GM12878 (cell line): ENCODE data around the gene SNCG. TPM values are rescaled to one million over a fixed set of nuclear protein-coding genes. Genes with fewer than 3 reads are reported as not detected.

Experiments used
- ATAC-seq: fragments of 200-7000 bp; cut with Tn5 transposase; 3 replicates; pipeline ENCODE4 v1.9.1; 2020; ENCODE audit warnings: mild to moderate bottlenecking, moderate library complexity
- BruUV-seq: library from RNA; stranded (reverse); fragments of 400-500 nt; replicated peaks from 2 replicates; lab custom pipeline; 2021; lab: Mats Ljungman, UMichigan
- CTCF ChIA-PET: fragments of 300-600 bp; sonication (Branson Sonifier 250); formaldehyde crosslinking; extraction: SDS; loops from one replicate; lab custom pipeline; 2021; ENCODE audit warnings: inconsistent platforms; lab: Yijun Ruan, JAX
- POLR2A ChIA-PET: fragments of 350-600 bp; formaldehyde crosslinking; extraction: SDS; loops from one replicate; lab custom pipeline; 2021; ENCODE audit warnings: inconsistent platforms; lab: Charles Lee
- RAD21 ChIA-PET: fragments of 300-600 bp; sonication (Branson Sonifier 250); formaldehyde crosslinking; loops from one replicate; lab custom pipeline; 2023; ENCODE audit warnings: antibody characterized with exemption; ENCODE audit not compliant: unreplicated experiment; lab: Charles Lee
- SMC1A ChIA-PET: fragments of 300-600 bp; sonication (Branson Sonifier 250); formaldehyde crosslinking; loops from one replicate; lab custom pipeline; 2023; ENCODE audit not compliant: unreplicated experiment, uncharacterized antibody; lab: Charles Lee
- DNase-seq: peaks from one replicate; pipeline ENCODE4 v3.0.0-alpha.2; 2011; ENCODE audit warnings: low read depth, low spot score
- FAIRE-seq: peaks from 3 replicates; lab custom pipeline; 2011; peaks lifted over from hg19 to GRCh38; lab: Jason Lieb, UNC
- H2AFZ ChIP-seq: 2 replicates; pipeline ENCODE4 v1.6.0; 2011; ENCODE audit warnings: low read depth, low read length, control low read depth; ENCODE audit not compliant: control insufficient read depth
- H3K27ac ChIP-seq: 2 replicates; pipeline ENCODE4 v1.5.1; 2011; ENCODE audit warnings: control low read depth; ENCODE audit not compliant: control insufficient read depth, insufficient read depth
- H3K27me3 ChIP-seq, 2 experiments: replicated peaks in 1 of 2; 2 replicates each; pipeline versions ENCODE4 v1.6.0 to v1.6.1; 2011; ENCODE audit warnings: low read length in 1 of 2; ENCODE audit not compliant: control insufficient read depth in 2 of 2, insufficient read depth in 2 of 2
- H3K36me3 ChIP-seq, 2 experiments: 2 replicates each; pipeline ENCODE4 v1.5.1; 2011; ENCODE audit warnings: low read length in 1 of 2; ENCODE audit not compliant: control insufficient read depth in 2 of 2, insufficient read depth in 2 of 2
- H3K4me1 ChIP-seq: 2 replicates; pipeline ENCODE4 v1.6.1; 2011; ENCODE audit warnings: mild to moderate bottlenecking, low read length, moderate library complexity, mixed read lengths; ENCODE audit not compliant: control insufficient read depth, insufficient read depth
- H3K4me2 ChIP-seq: 2 replicates; pipeline ENCODE4 v1.6.0; 2011; ENCODE audit warnings: control low read depth; ENCODE audit not compliant: control insufficient read depth, insufficient read depth
- H3K4me3 ChIP-seq: fragments of 200-600 bp; sonication (generic); 2 replicates; pipeline ENCODE4 v1.5.1; 2016
- H3K79me2 ChIP-seq: 2 replicates; pipeline ENCODE4 v1.6.0; 2011; ENCODE audit warnings: low read length; ENCODE audit not compliant: control insufficient read depth, insufficient read depth
- H3K9ac ChIP-seq: 2 replicates; pipeline ENCODE4 v1.8.0; 2011; ENCODE audit warnings: low read length, control low read depth, mixed read lengths; ENCODE audit not compliant: control insufficient read depth, insufficient read depth
- H3K9me3 ChIP-seq: replicated peaks from 3 replicates; pipeline ENCODE4 v1.5.1; 2011; ENCODE audit warnings: mild to moderate bottlenecking, low read length; ENCODE audit not compliant: control insufficient read depth, insufficient read depth
- H4K20me1 ChIP-seq: 2 replicates; pipeline ENCODE4 v1.6.0; 2011; ENCODE audit not compliant: control insufficient read depth, insufficient read depth
- ATF7 ChIP-seq: fragments of 450-650 bp; IDR thresholded peaks from 2 replicates; pipeline ENCODE4 v1.6.1; 2016; ENCODE audit warnings: low read depth, mild to moderate bottlenecking
- BMI1 ChIP-seq: fragments of 450-650 bp; IDR thresholded peaks from 2 replicates; pipeline ENCODE4 v1.6.1; 2016; ENCODE audit warnings: mild to moderate bottlenecking, moderate library complexity, borderline replicate concordance
- BRCA1 ChIP-seq: IDR thresholded peaks from 2 replicates; pipeline ENCODE4 v1.6.1; 2011; ENCODE audit warnings: low read depth, low read length, improper control_type of control experiment
- EED ChIP-seq: sonication (generic); IDR thresholded peaks from 2 replicates; pipeline ENCODE4 v1.6.1; 2016; ENCODE audit warnings: antibody characterized with exemption, low read depth
- FOXM1 ChIP-seq: IDR thresholded peaks from 2 replicates; pipeline ENCODE4 v1.6.1; 2012; ENCODE audit warnings: low read depth, mild to moderate bottlenecking, inconsistent platforms, low read length, moderate library complexity
- HCFC1 ChIP-seq: fragments of 150-350 bp; IDR thresholded peaks from 2 replicates; pipeline ENCODE4 v1.6.1; 2014; ENCODE audit warnings: low read length
- HDAC6 ChIP-seq: fragments of 200-600 bp; sonication (generic); IDR thresholded peaks from one replicate; pipeline ENCODE4 v1.8.0; 2017; ENCODE audit warnings: antibody characterized with exemption; ENCODE audit not compliant: unreplicated experiment
- IKZF1 ChIP-seq: fragments of 450-650 bp; conservative IDR thresholded peaks from 2 replicates; pipeline ENCODE4 v1.6.1; 2017; ENCODE audit warnings: antibody characterized with exemption, mild to moderate bottlenecking
- JUND ChIP-seq: IDR thresholded peaks from 2 replicates; pipeline ENCODE4 v1.6.1; 2012; ENCODE audit warnings: low read depth, mild to moderate bottlenecking, low read length, improper control_type of control experiment, moderate library complexity
- KDM1A ChIP-seq: fragments of 200-600 bp; sonication (generic); IDR thresholded peaks from 2 replicates; pipeline ENCODE4 v1.6.1; 2016; ENCODE audit warnings: borderline replicate concordance
- NFIC ChIP-seq: IDR thresholded peaks from 2 replicates; pipeline ENCODE4 v1.6.1; 2012; ENCODE audit warnings: low read depth, mild to moderate bottlenecking, inconsistent platforms, low read length, moderate library complexity
- PAX5 ChIP-seq: IDR thresholded peaks from 2 replicates; pipeline ENCODE4 v1.6.1; 2011; ENCODE audit warnings: low read depth, low read length, borderline replicate concordance
- RAD51 ChIP-seq: fragments of 450-650 bp; IDR thresholded peaks from 2 replicates; pipeline ENCODE4 v1.6.1; 2016; ENCODE audit warnings: moderate library complexity, mild to moderate bottlenecking, inconsistent platforms
- SPI1 ChIP-seq: IDR thresholded peaks from 2 replicates; pipeline ENCODE4 v1.6.1; 2011; ENCODE audit warnings: low read depth, mild to moderate bottlenecking, low read length, moderate library complexity, borderline replicate concordance; ENCODE audit not compliant: insufficient read depth
- SUZ12 ChIP-seq: fragments of 200-600 bp; sonication (generic); IDR thresholded peaks from one replicate; pipeline ENCODE4 v1.6.1; 2018; ENCODE audit warnings: antibody characterized with exemption, mild to moderate bottlenecking; ENCODE audit not compliant: unreplicated experiment
- TBL1XR1 ChIP-seq: IDR thresholded peaks from 2 replicates; pipeline ENCODE4 v1.6.1; 2012; ENCODE audit warnings: low read depth, low read length, improper control_type of control experiment
- ZBED1 ChIP-seq: IDR thresholded peaks from 2 replicates; pipeline ENCODE4 v1.6.1; 2016; ENCODE audit warnings: borderline replicate concordance
- in situ Hi-C: fragments of 300-500 bp; cut with MboI; formaldehyde crosslinking; loops from 9 replicates; pipeline ENCODE4 v1.14.3; 2018; ENCODE audit warnings: mixed read lengths
- intact Hi-C: fragments of 100-400 bp; cut with micrococcal nuclease; formaldehyde crosslinking; loops from one replicate; pipeline ENCODE4 v1.14.2; 2022; ENCODE audit not compliant: unreplicated experiment
- polyA plus RNA-seq, 11 experiments: library from polyadenylated mRNA; depleted of rRNA in 4 of 11; unstranded in 6 of 11; stranded (reverse) in 5 of 11; fragments of >200 nt; fragmentation: Nextera tagmentation in 4 of 11; fragmentation: Illumina TruSeq in 1 of 11; extraction: Ambion mirVana in 4 of 11; extraction: Trizol in 1 of 11; gene quantifications; 1 replicate in 1 of 11; 2 replicates in 10 of 11; pipeline versions ENCODE4 v1.2.1 to v1.2.3, GENCODE V29; 2011 to 2016; ENCODE audit warnings: inconsistent platforms in 2 of 11, missing spikeins in 2 of 11, low read depth in 1 of 11
- total RNA-seq, 4 experiments: library from RNA; depleted of rRNA in 3 of 4; stranded (reverse); fragments of >200 nt in 3 of 4; fragmentation: Illumina TruSeq in 1 of 4; extraction: Trizol in 1 of 4; gene quantifications; 2 replicates each; pipeline versions ENCODE4 v1.2.1 to v1.2.3, GENCODE V29; 2013 to 2021
- TF ChIP-seq, protein P1 (sequence below): IDR thresholded peaks from 2 replicates; pipeline ENCODE4 v1.6.1; 2012; ENCODE audit warnings: low read depth, low read length, improper control_type of control experiment

Gene SNCG
- total and polyA plus RNA-seq, 10 of the 15 experiments (the other 5 are each of a cell fraction or from before 2014, with no cell fraction given): 0.22 to 1.3 (median 0.42) TPM; not detected in 6

GRCh38 chr10:86992456-86992855, 34.1 kb downstream of the SNCG start:
- ChIA-PET RAD21 (no interaction called here), POLR2A (no interaction called here), CTCF (interaction anchor here (0.9 kb wide), 1 partner anchor 12 kb away, joined by 3 read pairs; no protein-coding TSS in a partner anchor), SMC1A (no interaction called here)
- no peak overlapping the region for H3K4me3 ChIP-seq
- H3K27ac ChIP-seq: no peak overlapping the region
- FAIRE-seq (no peak), ATAC-seq (no peak), DNase-seq (no peak)
- no peaks in the 10 kb centered on the region for H4K20me1 ChIP-seq
- intact Hi-C loops: no loop called here
- no peaks in the 10 kb centered on the region for H3K4me1 ChIP-seq
- in situ Hi-C loops: no loop called here
- no TSS peak for BruUV-seq
- H3K79me2 ChIP-seq: no peaks in the 10 kb centered on the region
- no peaks in the 10 kb centered on the region for H3K9me3 ChIP-seq
- no peak overlapping the region for H3K9ac ChIP-seq
- H3K27me3 ChIP-seq: peaks cover 0 to 2% of the 10 kb centered on the region in 2 experiments; a peak in 1 of 4 replicates
- H2AFZ ChIP-seq: no peak overlapping the region
- H3K36me3 ChIP-seq: no peaks in the 10 kb centered on the region
- TF ChIP-seq ATF7 (no peak), SUZ12 (no peak), SPI1 (no peak), FOXM1 (no peak), RAD51 (no peak), TBL1XR1 (no peak), ZBED1 (no peak), JUND (no peak), PAX5 (no peak), BRCA1 (no peak), KDM1A (no peak), IKZF1 (no peak), HCFC1 (no peak), HDAC6 (no peak), BMI1 (no peak), NFIC (no peak), EED (no peak)
- TF ChIP-seq, protein P1, sequence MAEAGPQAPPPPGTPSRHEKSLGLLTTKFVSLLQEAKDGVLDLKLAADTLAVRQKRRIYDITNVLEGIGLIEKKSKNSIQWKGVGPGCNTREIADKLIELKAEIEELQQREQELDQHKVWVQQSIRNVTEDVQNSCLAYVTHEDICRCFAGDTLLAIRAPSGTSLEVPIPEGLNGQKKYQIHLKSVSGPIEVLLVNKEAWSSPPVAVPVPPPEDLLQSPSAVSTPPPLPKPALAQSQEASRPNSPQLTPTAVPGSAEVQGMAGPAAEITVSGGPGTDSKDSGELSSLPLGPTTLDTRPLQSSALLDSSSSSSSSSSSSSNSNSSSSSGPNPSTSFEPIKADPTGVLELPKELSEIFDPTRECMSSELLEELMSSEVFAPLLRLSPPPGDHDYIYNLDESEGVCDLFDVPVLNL: no peak
- H3K4me2 ChIP-seq: no peak overlapping the region
